LNCAP (cell line): ENCODE data around the gene PPP1R13B.

Experiments used
- TF ChIP-seq, protein P1 (sequence below): fragments of 450-650 bp; IDR thresholded peaks from 2 replicates; pipeline ENCODE4 v1.5.1; 2017; ENCODE audit warnings: mild to moderate bottlenecking

PPP1R13B gene

DNA sequence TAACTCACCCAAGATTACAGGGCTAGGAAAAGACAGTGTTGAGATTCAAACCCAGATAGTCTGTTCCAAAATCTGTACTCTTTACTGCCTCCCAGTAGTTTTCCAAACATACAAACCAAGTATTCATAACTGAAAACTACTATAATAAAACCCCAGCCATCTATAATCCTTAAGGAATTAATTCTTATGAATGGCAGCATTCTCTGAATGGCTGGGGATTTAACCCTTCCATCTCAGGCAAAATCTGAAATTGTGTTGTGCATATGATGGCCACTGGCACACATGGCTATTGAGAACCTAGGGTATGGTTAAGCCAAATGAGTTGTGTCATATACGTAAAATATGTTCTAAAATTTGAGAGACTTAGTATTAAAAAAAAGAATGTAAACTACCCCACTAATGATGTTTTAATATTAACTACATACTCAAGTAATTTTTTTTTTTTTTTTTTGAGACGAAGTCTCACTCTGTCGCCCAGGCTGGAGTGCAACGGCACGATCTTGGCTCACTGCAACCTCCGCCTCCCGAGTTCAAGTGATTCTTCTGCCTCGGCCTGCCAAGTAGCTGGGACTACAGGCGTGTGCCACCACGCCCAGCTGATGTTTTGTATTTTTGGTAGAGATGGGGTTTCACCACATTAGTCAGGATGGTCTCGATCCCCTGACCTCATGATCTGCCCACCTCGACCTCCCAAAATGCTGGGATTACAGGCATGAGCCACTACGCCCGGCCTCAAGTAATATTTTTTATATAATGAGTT lies 16.7 kb downstream of the PPP1R13B start:
- TF ChIP-seq, protein P1, sequence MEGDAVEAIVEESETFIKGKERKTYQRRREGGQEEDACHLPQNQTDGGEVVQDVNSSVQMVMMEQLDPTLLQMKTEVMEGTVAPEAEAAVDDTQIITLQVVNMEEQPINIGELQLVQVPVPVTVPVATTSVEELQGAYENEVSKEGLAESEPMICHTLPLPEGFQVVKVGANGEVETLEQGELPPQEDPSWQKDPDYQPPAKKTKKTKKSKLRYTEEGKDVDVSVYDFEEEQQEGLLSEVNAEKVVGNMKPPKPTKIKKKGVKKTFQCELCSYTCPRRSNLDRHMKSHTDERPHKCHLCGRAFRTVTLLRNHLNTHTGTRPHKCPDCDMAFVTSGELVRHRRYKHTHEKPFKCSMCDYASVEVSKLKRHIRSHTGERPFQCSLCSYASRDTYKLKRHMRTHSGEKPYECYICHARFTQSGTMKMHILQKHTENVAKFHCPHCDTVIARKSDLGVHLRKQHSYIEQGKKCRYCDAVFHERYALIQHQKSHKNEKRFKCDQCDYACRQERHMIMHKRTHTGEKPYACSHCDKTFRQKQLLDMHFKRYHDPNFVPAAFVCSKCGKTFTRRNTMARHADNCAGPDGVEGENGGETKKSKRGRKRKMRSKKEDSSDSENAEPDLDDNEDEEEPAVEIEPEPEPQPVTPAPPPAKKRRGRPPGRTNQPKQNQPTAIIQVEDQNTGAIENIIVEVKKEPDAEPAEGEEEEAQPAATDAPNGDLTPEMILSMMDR: no peak

DNA sequence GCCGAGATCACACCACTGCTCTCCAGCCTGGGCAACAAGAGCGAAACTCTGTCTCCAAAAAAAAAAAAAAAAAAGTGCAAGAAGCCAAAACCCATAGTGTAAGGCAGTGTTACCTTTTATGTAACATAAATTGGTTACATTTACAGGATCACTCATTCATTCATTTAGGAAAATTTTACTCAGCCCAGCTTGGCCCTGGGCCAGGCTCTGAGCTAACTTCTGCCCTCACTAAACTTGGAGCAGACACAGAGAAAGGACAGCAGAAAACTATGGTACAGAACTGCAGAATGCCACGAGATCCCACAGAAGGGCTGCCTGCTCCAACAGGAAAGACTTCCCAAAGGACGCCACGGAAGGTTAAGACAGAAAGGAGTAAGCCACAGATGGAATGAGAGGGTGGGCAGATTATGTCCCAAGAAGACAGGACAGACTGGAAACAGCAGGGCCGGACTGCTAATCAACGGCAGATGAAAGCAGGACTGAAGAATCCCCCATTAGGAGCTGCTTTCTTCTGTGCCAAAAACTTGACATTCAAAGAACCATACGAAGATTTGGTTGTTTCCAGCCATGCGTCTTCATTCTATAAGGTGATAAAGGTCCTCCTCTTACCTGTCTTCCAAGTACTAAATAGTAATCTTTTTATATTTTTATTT lies 18.9 kb downstream of the PPP1R13B start:
- TF ChIP-seq, protein P1: no peak

DNA sequence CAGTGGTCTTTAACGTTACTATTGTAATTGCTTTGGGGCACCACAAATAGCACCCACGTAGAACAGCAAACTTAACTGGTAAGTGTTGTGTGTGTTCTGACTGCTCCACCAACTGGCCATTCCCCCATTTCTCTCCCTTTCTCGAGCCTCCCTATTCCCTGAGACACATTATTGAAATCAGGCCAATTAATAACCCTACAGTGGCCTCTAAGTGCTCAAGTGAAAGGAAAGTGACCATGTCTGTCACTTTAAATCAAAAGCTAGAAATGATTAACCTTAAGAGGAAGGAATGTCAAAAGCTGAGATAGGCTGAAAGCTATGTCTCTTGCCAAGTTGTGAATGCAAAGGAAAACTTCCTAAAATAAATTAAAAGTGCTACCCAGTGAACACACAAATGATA lies 22.3 kb downstream of the PPP1R13B start:
- TF ChIP-seq, protein P1: no peak

DNA sequence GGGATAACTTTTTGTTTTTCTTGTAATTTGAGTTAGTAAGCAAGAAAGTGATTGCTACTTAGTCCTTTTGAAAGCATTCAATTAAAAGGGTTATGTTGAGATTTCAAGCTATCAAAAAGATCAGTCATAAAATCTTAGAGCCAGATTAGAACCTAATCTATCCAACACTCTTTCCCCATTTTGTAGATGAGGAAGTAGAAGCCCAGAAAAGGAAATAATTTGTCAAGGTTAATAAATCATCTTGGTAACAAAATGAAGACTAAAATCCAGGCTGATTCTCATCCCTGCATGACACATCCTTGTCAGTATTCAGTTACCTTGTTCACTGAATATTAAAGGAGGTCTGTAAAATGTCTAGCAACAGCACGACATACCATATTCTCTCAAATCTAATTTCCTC lies 26.5 kb downstream of the PPP1R13B start:
- TF ChIP-seq, protein P1: no peak

DNA sequence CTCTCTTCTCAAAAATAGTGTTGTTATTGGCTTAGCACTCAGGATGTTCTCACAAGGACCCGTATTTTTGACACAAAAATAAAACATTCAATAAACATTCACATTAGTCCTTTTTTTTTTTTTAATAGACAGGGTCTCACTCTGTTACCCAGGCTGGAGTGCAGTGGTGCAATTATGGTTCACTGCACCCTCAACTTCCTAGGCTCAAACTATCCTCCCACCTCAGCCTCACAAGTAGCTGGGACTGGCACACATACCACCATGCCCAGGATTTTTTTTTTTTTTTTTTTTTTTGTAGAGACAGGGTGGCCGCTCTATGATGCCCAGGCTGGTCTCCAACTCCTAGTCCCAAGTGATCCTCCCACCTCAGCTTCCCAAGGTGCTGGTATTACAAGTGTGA lies 27.0 kb downstream of the PPP1R13B start:
- TF ChIP-seq, protein P1: no peak

DNA sequence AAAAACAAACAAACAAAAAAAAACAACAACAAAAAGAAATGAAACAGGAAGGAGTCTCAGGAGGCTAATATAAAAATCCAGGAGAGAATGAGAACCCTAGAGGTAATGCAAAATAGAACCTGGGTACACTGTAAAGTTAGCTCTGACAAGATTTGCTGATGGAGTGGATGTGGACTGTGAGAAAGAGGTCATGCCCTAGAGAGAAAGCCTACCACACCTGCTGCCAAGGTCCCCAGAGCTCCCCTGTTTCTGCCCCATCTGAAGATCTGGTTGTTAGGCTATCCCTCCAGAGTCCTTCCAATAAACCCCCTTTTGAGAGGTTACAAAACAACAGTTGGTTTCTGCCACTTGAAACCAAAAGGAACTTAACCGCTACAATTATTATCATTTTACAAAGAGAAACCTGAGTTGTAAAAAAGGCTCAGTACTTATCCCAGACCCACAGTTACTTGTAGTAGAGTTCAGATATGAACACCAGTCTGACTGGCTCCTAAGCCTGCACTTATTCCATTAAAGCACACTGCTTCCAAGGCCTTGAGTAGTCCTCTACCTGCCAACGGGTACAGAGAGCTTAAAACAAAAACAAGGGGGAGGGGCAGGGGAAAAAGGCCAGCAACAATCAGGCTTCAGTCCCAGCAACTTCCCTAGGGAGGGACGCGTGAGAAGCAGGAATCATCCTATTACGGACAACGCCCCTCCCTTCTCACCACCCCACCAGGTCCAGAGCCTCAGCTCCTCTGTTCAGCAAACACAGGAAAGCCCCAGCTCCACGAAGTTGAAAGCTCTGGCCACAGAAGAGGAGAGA lies 27.7 kb downstream of the PPP1R13B start:
- TF ChIP-seq, protein P1: no peak

DNA sequence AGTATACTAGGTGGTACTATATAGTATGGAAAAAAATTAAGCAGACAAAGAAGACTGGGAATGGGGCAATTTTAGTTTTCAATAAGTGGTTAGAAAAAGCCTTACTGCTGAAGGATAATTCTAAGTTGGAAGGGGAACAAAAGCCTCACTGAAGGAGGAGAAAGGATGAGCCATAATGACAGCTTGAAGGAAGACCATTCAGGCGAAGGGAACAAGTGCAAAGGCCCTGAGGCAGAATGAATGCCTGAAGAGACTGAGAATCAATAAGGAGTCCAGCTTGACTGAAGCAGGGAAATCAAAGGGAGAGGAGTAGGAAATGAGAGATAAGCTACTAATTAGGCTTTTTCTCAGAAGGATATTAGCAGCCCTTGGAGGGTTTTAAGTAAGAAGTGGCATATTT lies 28.5 kb downstream of the PPP1R13B start:
- TF ChIP-seq, protein P1: no peak
